GM21528 (cell line): ENCODE results near the gene UNKL.

ENCODE experiments used
- ATAC-seq: cut with Tn5 transposase; IDR thresholded peaks from one replicate; pipeline ENCODE4 v1.9.1; 2021; ENCODE audit warnings: mild to moderate bottlenecking, moderate library complexity; ENCODE audit not compliant: unreplicated experiment, low FRiP score

Gene UNKL

DNA sequence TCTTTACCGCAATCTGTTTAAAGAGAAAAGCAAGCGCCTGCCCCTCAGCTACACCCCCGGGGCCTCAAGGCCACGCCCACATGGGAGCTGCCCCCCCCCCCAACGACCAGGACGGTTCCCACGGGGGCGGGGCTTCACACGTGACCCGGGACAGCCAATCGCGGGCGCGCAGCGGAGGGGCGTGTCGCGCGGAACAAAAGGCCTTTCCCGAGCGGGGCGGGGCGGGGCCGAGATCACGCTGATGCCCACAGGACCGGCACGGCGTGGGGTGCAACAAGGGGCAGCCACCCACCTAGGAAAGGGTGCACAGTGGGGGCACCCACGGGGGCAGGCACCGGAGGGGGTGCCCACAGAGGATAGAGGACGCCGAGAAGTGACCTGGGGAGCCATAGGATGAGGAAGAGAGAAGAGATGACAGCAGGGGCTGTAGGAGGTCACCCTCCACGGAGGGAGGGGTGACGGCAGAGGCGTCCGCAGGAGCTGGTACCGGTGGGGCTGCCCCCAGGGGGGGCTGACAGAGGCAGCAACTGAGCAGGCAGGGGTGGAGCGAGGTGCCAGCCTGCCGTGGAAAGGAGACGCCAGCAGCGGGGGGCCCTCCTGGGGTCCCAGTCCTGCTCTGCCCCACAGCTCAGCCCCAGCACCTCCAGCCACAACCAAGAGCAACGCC, 6.2 kb downstream of the UNKL start:
- peak; percentile 61 for ATAC-seq

- ATAC-seq: no peak
Observed at GRCh38 chr16:1407753-1408152, 6.8 kb downstream of the UNKL start.

DNA sequence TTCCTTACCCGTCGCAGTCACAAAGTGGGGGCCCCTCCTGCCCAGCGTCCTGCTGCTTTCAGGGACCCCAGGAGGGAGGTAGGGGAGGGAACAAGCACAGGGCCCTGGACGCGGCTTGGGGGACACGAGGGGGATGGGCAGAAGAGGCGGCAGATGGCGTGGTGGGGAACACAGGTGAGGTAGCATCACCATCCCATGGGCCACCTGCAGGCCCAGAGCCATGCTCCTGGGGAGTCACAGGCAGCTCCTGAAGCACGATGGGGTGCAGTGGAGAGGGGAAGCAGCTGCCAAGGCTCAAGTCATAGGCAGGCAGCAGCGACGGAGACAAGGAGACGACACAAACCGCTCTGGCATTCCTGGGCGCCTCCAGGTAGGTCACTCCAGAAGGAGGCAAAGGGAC, 10.8 kb downstream of the UNKL start:
- ATAC-seq: no peak

GRCh38 chr16:1403036-1403435, 11.5 kb downstream of the UNKL start:
- no peak for ATAC-seq

- no peak for ATAC-seq
Observed at GRCh38 chr16:1401758-1402154, 12.7 kb downstream of the UNKL start.

DNA sequence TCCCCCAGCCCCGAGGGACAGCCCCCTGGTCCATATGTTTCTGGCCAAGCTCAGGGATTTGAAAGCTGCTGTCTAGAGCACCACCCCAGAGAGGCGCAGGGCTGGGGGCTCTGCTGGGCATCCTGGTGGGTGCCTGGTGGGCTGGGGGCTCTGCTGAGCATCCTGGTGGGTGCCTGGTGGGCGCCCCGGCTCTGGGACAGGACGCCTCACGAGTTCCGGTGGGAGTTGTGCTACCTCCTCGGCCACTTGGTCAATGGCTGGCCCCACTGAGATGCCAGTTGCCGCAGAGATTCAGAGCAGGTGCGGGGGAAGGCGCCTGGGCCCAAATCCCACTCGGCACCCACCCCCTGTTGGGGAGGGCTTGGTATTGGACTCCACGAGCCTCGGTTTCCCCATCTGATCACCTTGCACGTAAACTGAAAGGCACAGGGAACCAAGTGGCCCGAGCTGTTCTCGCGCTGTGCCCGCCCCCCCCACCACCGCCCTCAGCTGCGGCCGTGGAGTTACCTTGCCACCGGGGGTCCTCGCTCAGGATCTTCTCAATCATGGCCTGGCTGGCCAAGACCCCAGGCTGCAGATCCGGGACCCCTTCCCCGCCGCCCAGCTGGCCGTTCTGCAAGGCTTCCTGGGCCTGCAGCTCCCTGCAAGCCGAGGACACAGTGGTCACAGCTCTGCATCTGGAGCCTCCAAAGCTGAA, 13.3 kb downstream of the UNKL start:
- no peak for ATAC-seq

DNA sequence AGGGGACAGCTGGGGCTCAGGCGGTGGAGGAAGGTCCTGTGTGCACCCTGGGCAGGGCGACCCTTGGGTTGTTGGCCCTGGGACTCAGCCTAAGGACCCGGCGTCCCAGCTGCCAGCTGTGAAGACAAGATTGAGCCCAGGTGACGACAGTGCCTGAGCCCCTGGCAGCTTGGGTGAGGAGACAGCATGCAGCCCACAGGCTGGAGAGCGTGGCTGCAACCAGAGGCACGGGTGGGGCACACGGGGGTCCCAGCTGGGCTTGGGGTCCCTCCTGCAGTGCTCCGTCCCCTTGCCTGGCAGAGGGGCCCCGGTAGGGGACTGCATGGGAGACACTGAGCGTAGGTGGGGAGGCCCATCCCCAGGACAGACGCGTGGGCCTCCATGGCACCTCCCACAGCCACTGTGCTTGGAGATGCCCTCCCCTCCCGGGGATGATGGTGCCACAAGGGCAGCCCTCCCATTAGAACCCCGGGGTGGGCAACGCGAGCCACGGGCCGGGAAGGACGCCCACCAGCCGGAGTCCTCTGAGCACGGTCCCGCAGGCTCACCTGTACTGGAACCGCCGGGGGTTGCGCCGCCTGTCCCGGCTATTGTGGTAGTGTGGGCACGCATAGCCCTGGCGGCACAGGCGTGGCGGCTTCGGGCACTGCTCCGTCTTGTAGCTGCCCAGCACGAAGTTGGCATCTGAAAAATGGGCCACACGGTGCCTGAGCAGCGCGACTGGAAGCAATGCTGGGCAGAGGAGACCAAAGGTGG, 15.5 kb downstream of the UNKL start:
- ATAC-seq: no peak

GRCh38 chr16:1398351-1398750, 16.2 kb downstream of the UNKL start:
- ATAC-seq: no peak

- ATAC-seq: no peak
Observed at GRCh38 chr16:1397779-1398178, 16.7 kb downstream of the UNKL start.

- ATAC-seq: no peak
Observed at GRCh38 chr16:1395444-1396031, 19.0 kb downstream of the UNKL start.

DNA sequence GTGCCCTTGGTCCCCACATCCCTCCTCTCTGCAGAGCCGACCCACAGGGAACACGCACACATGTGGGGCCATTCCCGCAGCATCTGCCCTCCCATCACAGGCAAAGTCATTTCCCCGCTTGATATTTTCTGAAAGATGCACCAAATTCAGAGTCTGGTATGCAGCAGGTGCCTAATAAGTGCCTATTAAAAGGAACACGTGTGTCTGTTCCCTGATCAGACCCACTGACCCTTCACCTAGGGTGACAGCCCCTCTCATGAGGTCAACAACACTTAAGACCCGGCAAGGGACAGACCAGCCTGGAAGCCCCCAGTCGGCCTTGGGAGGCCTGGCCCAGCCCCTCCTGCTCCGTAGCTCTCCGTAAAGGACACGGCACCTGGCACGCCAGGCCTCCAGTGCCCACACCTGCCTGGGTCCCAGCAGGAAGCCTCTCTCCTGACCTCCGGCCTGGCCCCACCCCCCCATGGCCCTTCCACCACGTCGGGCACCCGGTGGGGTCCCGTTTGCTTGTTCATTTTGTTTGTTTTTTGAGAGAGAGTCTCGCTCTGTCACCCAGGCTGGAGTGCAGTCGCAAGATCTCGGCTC, 20.0 kb downstream of the UNKL start:
- ATAC-seq: no peak

DNA sequence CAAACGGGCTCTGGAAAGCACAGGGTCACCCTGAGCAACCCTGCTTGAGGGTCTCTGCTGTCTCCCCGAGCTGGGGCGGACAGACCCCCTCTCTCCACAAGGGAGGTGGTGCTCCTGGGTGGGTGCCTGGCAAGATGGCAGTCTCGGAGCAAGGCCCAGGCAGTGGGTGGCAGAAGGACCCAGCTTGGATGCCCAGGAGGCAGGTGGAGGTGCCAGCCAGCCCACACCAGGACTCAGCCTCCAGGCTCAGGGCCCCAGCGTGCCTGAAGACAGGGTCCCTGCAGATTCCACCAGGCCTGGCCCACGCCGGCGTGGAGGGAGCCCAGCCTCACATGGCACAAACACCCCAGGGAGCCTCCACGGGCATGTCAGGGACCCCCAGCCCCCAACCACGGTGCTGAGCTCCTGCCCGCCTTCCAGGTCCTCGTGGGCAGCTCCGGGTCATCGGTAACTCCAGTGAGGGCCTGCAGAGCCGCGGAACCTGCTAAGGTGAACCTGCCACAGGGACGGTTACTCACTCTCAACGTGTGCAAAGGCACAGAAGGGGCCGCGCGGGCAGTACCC, 20.8 kb downstream of the UNKL start:
- no peak for ATAC-seq

- no peak for ATAC-seq
Observed at GRCh38 chr16:1392826-1393225, 21.7 kb downstream of the UNKL start.

DNA sequence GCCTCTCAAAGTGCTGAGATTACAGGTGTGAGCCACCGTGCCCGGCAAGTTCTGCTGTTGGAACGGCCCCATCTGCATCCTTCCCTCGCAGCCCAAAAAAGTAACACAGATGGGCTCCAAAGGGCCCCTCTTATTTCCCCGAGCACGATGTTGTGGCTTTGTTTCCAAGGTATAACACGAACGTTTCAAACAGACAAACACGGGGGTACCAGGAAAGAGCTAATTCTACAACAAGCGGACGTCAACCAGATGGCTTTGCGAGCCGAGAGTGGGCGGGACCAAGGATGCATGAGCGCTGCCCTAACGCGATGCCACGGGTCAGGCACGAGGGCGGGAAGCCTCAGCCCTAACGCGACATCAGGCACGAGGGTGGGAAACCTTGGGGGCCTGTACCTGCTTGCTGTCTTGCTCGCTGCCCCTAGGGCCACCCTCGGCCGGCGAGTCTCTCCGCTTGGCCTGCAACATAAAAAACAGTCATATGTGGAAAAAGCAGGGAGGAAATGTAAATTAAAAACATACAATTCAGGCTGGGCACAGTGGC, 24.2 kb downstream of the UNKL start:
- ATAC-seq: no peak

GRCh38 chr16:1389762-1390161, 24.7 kb downstream of the UNKL start:
- ATAC-seq: no peak

DNA sequence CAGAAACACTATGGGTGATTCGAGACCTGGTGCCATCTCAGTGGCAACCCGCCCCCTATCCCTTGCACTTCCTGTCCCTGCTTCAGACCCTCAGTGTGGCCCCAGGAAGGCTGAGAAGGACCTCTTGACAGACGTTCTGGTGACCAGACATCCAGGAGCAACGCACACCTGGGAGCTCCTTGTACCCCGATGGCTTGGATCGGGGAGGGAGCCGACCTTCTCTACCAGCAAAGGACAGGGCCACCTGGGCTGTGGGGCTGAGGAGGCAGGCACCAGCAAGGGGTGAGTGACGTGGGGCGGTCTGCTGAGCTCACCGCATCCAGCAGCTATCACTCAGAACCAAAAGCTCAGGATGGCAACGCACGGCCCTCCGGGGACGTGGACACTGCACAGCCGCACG, 27.2 kb downstream of the UNKL start:
- ATAC-seq: no peak

DNA sequence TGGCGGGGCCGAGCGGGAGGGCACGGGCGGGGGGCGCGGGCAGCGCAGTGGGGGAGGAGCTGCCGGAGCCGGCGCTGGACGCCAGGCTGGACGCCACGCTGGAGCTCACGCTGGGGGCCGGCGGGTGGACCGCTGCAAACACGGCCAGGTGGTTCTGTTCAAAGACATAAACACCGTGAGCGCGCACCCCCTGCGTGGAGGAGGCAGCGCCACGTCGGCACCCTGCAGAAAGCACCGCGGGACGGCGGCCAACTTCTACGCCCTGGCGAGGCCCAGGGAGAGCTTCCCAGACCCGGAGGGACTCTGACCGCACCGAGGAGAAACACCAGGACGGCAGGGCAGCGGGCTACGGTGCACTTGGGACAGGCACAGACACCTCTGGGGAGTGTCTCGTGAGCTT, 29.3 kb downstream of the UNKL start:
- no peak for ATAC-seq

- no peak for ATAC-seq
Observed at GRCh38 chr16:1383556-1383955, 30.9 kb downstream of the UNKL start.

- ATAC-seq: no peak
Observed at GRCh38 chr16:1381612-1382406, 32.7 kb downstream of the UNKL start.

DNA sequence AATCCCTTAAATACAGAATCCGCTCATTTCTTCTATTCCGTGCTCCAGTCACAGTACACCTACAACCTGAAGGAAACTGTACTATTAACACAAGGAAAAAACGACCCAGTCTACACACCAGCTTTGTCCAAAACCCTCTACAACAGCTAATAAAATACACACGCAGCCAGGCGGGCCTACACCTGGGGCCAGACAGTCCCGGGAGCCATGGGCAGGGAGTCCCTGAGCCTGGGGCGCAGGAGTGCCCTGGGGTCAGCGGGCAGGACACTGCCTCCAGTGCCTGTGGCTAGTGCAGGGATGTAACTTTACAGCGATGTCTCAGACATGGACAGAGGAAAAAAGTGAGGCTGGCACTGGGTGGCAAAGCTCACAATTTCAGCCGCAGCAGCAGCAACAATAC, 34.3 kb downstream of the UNKL start:
- ATAC-seq: no peak
